Erythroblast (primary cell): ENCODE measurements around the gene SPATS2L.

ENCODE experiments used
- GATA1 ChIP-seq: IDR thresholded peaks from 2 replicates; pipeline ENCODE4 v1.6.1; 2011; ENCODE audit warnings: low read depth, mild to moderate bottlenecking, control low read depth, low read length, moderate library complexity
- POLR2A ChIP-seq: IDR thresholded peaks from 2 replicates; pipeline ENCODE4 v1.6.1; 2011; ENCODE audit warnings: mild to moderate bottlenecking, low read length

DNA sequence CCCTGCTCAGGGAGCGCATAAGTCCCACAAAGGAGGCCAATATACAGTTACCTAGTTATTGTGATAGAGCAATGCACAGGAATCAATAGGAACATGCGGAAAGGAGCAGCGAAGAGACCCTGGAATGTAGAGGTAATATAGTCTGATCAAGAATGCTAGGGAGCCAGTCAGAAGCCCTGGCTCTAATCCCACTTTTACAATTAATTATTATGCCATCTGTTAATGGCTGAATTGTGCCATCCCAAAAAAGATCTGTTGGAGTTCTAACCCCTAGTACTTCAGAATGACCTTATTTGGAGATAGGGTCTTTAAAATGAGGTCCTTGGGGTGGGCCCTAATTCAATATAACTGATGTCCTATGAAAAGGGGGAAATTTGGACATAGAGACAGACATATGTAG is 7.7 kb upstream of the SPATS2L start:
- TF ChIP-seq POLR2A (no peak), GATA1 (no peak)
